HEK293 (cell line): ENCODE data around the gene MSLN.

Source experiments
- GFI1B ChIP-seq: fragments of 450-650 bp; formaldehyde crosslinking; IDR thresholded peaks from 2 replicates; pipeline ENCODE4 v1.5.1; 2016; ENCODE audit warnings: missing biosample characterization, missing genetic modification characterization
- GLI4 ChIP-seq: fragments of 450-650 bp; formaldehyde crosslinking; IDR thresholded peaks from 2 replicates; pipeline ENCODE4 v1.5.1; 2016; ENCODE audit warnings: missing biosample characterization, missing genetic modification characterization
- HOXD13 ChIP-seq: sonication (generic); formaldehyde crosslinking; IDR thresholded peaks from 2 replicates; pipeline ENCODE4 v1.8.0; 2022; ENCODE audit warnings: missing genetic modification reagents, borderline replicate concordance
- KLF1 ChIP-seq: fragments of 450-650 bp; formaldehyde crosslinking; IDR thresholded peaks from 2 replicates; pipeline ENCODE4 v1.5.1; 2016; ENCODE audit warnings: missing biosample characterization, missing genetic modification characterization
- MEIS1 ChIP-seq: sonication (generic); formaldehyde crosslinking; IDR thresholded peaks from 2 replicates; pipeline ENCODE4 v1.8.1; 2022; ENCODE audit warnings: missing genetic modification reagents, mild to moderate bottlenecking, borderline replicate concordance
- MYNN ChIP-seq: fragments of 450-650 bp; formaldehyde crosslinking; IDR thresholded peaks from 2 replicates; pipeline ENCODE4 v1.5.1; 2016; ENCODE audit warnings: missing biosample characterization, missing genetic modification characterization, borderline replicate concordance
- SETDB1 ChIP-seq: IDR thresholded peaks from one replicate; pipeline ENCODE4 v1.6.1; 2017; ENCODE audit warnings: mild to moderate bottlenecking, low read length, moderate library complexity, mixed read lengths; ENCODE audit not compliant: insufficient read length
- SP7 ChIP-seq: fragments of 450-650 bp; formaldehyde crosslinking; IDR thresholded peaks from 2 replicates; pipeline ENCODE4 v1.5.1; 2016; ENCODE audit warnings: missing biosample characterization, missing genetic modification characterization
- YY2 ChIP-seq: fragments of 450-650 bp; formaldehyde crosslinking; IDR thresholded peaks from 2 replicates; pipeline ENCODE4 v1.5.1; 2016; ENCODE audit warnings: missing biosample characterization, missing genetic modification characterization
- ZBTB17 ChIP-seq: fragments of 450-650 bp; formaldehyde crosslinking; IDR thresholded peaks from 2 replicates; pipeline ENCODE4 v1.5.1; 2016; ENCODE audit warnings: missing biosample characterization, missing genetic modification characterization
- ZBTB21 ChIP-seq: fragments of 450-650 bp; formaldehyde crosslinking; IDR thresholded peaks from 2 replicates; pipeline ENCODE4 v1.5.1; 2017; ENCODE audit warnings: missing biosample characterization, missing genetic modification characterization
- ZFP37 ChIP-seq: fragments of 450-650 bp; formaldehyde crosslinking; IDR thresholded peaks from 2 replicates; pipeline ENCODE4 v1.5.1; 2016; ENCODE audit warnings: missing biosample characterization, missing genetic modification characterization
- ZFP69B ChIP-seq: fragments of 450-650 bp; formaldehyde crosslinking; IDR thresholded peaks from 2 replicates; pipeline ENCODE4 v1.5.1; 2016; ENCODE audit warnings: missing biosample characterization, missing genetic modification characterization
- ZNF132 ChIP-seq: fragments of 450-650 bp; formaldehyde crosslinking; IDR thresholded peaks from 2 replicates; pipeline ENCODE4 v1.5.1; 2017; ENCODE audit warnings: missing biosample characterization, missing genetic modification characterization, borderline replicate concordance
- ZNF140 ChIP-seq: fragments of 450-650 bp; formaldehyde crosslinking; IDR thresholded peaks from 2 replicates; pipeline ENCODE4 v1.5.1; 2016; ENCODE audit warnings: missing biosample characterization, missing genetic modification characterization
- ZNF2 ChIP-seq: fragments of 450-650 bp; formaldehyde crosslinking; IDR thresholded peaks from 2 replicates; pipeline ENCODE4 v1.5.1; 2016; ENCODE audit warnings: missing biosample characterization, missing genetic modification characterization
- ZNF221 ChIP-seq: fragments of 450-650 bp; formaldehyde crosslinking; IDR thresholded peaks from 2 replicates; pipeline ENCODE4 v1.5.1; 2017; ENCODE audit warnings: missing biosample characterization, missing genetic modification characterization, borderline replicate concordance
- ZNF311 ChIP-seq: fragments of 450-650 bp; formaldehyde crosslinking; IDR thresholded peaks from 2 replicates; pipeline ENCODE4 v1.5.1; 2017; ENCODE audit warnings: missing biosample characterization, missing genetic modification characterization, borderline replicate concordance
- ZNF335 ChIP-seq: fragments of 450-650 bp; formaldehyde crosslinking; conservative IDR thresholded peaks from 2 replicates; pipeline ENCODE4 v1.5.1; 2016; ENCODE audit warnings: missing biosample characterization, missing genetic modification characterization
- ZNF37A ChIP-seq: fragments of 450-650 bp; IDR thresholded peaks from 2 replicates; pipeline ENCODE4 v1.5.1; 2018; ENCODE audit warnings: missing biosample characterization, missing genetic modification characterization
- ZNF416 ChIP-seq: fragments of 450-650 bp; formaldehyde crosslinking; IDR thresholded peaks from 2 replicates; pipeline ENCODE4 v1.5.1; 2016; ENCODE audit warnings: missing biosample characterization, missing genetic modification characterization
- ZNF426 ChIP-seq: fragments of 450-650 bp; formaldehyde crosslinking; IDR thresholded peaks from 2 replicates; pipeline ENCODE4 v1.5.1; 2017; ENCODE audit warnings: missing biosample characterization, missing genetic modification characterization, mild to moderate bottlenecking, inconsistent platforms, moderate library complexity
- ZNF548 ChIP-seq: fragments of 450-650 bp; formaldehyde crosslinking; IDR thresholded peaks from 2 replicates; pipeline ENCODE4 v1.5.1; 2016; ENCODE audit warnings: missing biosample characterization, missing genetic modification characterization
- ZNF561 ChIP-seq: fragments of 450-650 bp; IDR thresholded peaks from 2 replicates; pipeline ENCODE4 v1.5.1; 2018; ENCODE audit warnings: missing biosample characterization, missing genetic modification characterization, borderline replicate concordance
- ZNF621 ChIP-seq: fragments of 450-650 bp; formaldehyde crosslinking; IDR thresholded peaks from 2 replicates; pipeline ENCODE4 v1.5.1; 2017; ENCODE audit warnings: missing biosample characterization, missing genetic modification characterization
- ZNF654 ChIP-seq: fragments of 450-650 bp; formaldehyde crosslinking; IDR thresholded peaks from 2 replicates; pipeline ENCODE4 v1.5.1; 2016; ENCODE audit warnings: low read depth, missing biosample characterization, missing genetic modification characterization
- ZNF658 ChIP-seq: fragments of 450-650 bp; formaldehyde crosslinking; IDR thresholded peaks from 2 replicates; pipeline ENCODE4; 2016; ENCODE audit warnings: missing biosample characterization, missing genetic modification characterization
- ZNF692 ChIP-seq: fragments of 450-650 bp; formaldehyde crosslinking; IDR thresholded peaks from 2 replicates; pipeline ENCODE4 v1.5.1; 2016; ENCODE audit warnings: missing biosample characterization, missing genetic modification characterization
- ZNF76 ChIP-seq: fragments of 450-650 bp; formaldehyde crosslinking; IDR thresholded peaks from 2 replicates; pipeline ENCODE4; 2016; ENCODE audit warnings: low read depth, missing biosample characterization, missing genetic modification characterization, borderline replicate concordance
- TF ChIP-seq, protein P1 (sequence below): fragments of 450-650 bp; formaldehyde crosslinking; conservative IDR thresholded peaks from 2 replicates; pipeline ENCODE4 v1.5.1; 2016; ENCODE audit warnings: low read depth, missing biosample characterization, missing genetic modification characterization
- TF ChIP-seq, protein P2 (sequence below): fragments of 450-650 bp; formaldehyde crosslinking; optimal IDR thresholded peaks from 2 replicates; pipeline ENCODE3; 2016; ENCODE audit warnings: missing biosample characterization, mild to moderate bottlenecking, missing genetic modification characterization
- TF ChIP-seq, protein P3 (sequence below): fragments of 450-650 bp; formaldehyde crosslinking; IDR thresholded peaks from 2 replicates; pipeline ENCODE4 v1.5.1; 2016; ENCODE audit warnings: missing biosample characterization, missing genetic modification characterization

MSLN gene

GRCh38 chr16:714558-715476 lies 45.7 kb upstream of the MSLN start, which contains the start of gene METRN (continued):
- TF ChIP-seq, protein P1, sequence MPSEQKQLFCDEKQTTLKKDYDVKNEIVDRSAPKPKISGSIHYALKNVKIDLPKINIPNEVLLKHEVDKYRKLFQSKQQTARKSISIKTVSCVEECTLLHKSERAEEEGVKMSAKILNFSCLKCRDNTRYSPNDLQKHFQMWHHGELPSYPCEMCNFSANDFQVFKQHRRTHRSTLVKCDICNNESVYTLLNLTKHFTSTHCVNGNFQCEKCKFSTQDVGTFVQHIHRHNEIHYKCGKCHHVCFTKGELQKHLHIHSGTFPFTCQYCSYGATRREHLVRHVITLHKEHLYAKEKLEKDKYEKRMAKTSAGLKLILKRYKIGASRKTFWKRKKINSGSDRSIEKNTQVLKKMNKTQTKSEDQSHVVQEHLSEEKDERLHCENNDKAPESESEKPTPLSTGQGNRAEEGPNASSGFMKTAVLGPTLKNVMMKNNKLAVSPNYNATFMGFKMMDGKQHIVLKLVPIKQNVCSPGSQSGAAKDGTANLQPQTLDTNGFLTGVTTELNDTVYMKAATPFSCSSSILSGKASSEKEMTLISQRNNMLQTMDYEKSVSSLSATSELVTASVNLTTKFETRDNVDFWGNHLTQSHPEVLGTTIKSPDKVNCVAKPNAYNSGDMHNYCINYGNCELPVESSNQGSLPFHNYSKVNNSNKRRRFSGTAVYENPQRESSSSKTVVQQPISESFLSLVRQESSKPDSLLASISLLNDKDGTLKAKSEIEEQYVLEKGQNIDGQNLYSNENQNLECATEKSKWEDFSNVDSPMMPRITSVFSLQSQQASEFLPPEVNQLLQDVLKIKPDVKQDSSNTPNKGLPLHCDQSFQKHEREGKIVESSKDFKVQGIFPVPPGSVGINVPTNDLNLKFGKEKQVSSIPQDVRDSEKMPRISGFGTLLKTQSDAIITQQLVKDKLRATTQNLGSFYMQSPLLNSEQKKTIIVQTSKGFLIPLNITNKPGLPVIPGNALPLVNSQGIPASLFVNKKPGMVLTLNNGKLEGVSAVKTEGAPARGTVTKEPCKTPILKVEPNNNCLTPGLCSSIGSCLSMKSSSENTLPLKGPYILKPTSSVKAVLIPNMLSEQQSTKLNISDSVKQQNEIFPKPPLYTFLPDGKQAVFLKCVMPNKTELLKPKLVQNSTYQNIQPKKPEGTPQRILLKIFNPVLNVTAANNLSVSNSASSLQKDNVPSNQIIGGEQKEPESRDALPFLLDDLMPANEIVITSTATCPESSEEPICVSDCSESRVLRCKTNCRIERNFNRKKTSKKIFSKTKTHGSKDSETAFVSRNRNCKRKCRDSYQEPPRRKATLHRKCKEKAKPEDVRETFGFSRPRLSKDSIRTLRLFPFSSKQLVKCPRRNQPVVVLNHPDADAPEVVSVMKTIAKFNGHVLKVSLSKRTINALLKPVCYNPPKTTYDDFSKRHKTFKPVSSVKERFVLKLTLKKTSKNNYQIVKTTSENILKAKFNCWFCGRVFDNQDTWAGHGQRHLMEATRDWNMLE (tag by site-specific recombination) = no peak
- TF ChIP-seq ZNF692 = 0 out of 2 replicates have a peak, but pooled peaks have one; percentile 12
- no peak for TF ChIP-seq ZFP37 (tag by site-specific recombination)
- no peak for TF ChIP-seq ZNF140
- TF ChIP-seq ZNF561 = peak; percentile 32; the same call in 1 of the 2 replicates
- TF ChIP-seq GLI4 (tag by site-specific recombination) = no peak
- TF ChIP-seq ZNF221 = no peak
- no peak for TF ChIP-seq ZNF426 (tag by site-specific recombination)
- no peak for TF ChIP-seq ZNF311 (tag by site-specific recombination)
- no peak for TF ChIP-seq ZNF621 (tag by site-specific recombination)
- TF ChIP-seq, protein P2, sequence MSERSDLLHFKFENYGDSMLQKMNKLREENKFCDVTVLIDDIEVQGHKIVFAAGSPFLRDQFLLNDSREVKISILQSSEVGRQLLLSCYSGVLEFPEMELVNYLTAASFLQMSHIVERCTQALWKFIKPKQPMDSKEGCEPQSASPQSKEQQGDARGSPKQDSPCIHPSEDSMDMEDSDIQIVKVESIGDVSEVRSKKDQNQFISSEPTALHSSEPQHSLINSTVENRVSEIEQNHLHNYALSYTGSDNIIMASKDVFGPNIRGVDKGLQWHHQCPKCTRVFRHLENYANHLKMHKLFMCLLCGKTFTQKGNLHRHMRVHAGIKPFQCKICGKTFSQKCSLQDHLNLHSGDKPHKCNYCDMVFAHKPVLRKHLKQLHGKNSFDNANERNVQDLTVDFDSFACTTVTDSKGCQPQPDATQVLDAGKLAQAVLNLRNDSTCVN (tag by site-specific recombination) = peak; percentile 46
- no peak for TF ChIP-seq ZNF132 (tag by site-specific recombination)
- TF ChIP-seq ZBTB21 (tag by site-specific recombination) = no peak
- TF ChIP-seq MEIS1 (CRISPR knock-in tag) = no peak
- no peak for TF ChIP-seq ZBTB17 (tag by site-specific recombination)
- TF ChIP-seq ZNF654 (tag by site-specific recombination) = no peak
- TF ChIP-seq ZFP69B (tag by site-specific recombination) = no peak
- no peak for TF ChIP-seq YY2 (tag by site-specific recombination)
- TF ChIP-seq MYNN (tag by site-specific recombination) = no peak
- TF ChIP-seq KLF1 = 0 out of 2 replicates have a peak, but pooled peaks have one; percentile 18
- no peak for TF ChIP-seq ZNF416 (tag by site-specific recombination)
- TF ChIP-seq ZNF76 (tag by site-specific recombination) = peak; percentile 29; the same call in 1 of the 2 replicates
- TF ChIP-seq ZNF37A (tag by site-specific recombination) = no peak
- no peak for TF ChIP-seq GFI1B
- no peak for TF ChIP-seq SETDB1
- TF ChIP-seq HOXD13 = no peak
- TF ChIP-seq ZNF335 (tag by site-specific recombination) = 0 out of 2 replicates have a peak, but pooled peaks have one; percentile 27
- no peak for TF ChIP-seq ZNF2
- TF ChIP-seq ZNF658 (tag by site-specific recombination) = no peak
- TF ChIP-seq, protein P3, sequence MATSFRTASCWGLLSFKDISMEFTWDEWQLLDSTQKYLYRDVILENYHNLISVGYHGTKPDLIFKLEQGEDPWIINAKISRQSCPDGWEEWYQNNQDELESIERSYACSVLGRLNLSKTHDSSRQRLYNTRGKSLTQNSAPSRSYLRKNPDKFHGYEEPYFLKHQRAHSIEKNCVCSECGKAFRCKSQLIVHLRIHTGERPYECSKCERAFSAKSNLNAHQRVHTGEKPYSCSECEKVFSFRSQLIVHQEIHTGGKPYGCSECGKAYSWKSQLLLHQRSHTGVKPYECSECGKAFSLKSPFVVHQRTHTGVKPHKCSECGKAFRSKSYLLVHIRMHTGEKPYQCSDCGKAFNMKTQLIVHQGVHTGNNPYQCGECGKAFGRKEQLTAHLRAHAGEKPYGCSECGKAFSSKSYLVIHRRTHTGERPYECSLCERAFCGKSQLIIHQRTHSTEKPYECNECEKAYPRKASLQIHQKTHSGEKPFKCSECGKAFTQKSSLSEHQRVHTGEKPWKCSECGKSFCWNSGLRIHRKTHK = no peak
- TF ChIP-seq SP7 (tag by site-specific recombination) = no peak
- no peak for TF ChIP-seq ZNF548 (tag by site-specific recombination)
